Tibial nerve (tissue), 4 donors: ENCODE measurements around the gene ODAD3. TPM values are rescaled to one million over a fixed set of nuclear protein-coding genes. Genes with fewer than 3 reads are reported as not detected.
A peak's percentile ranks its signal among the peaks of the same experiment; 100 is the strongest.

ENCODE experiments used
- DNase-seq, 2 donors: peaks; one replicate each; pipeline ENCODE4 v3.0.0-alpha.2; 2019; ENCODE audit warnings: low spot score in 2 of 2
- H3K27ac ChIP-seq, 4 donors: fragments of 200-600 bp; sonication (generic) in 3 of 4; one replicate each; pipeline ENCODE4 v1.5.1; 2017 to 2019; ENCODE audit warnings: mild to moderate bottlenecking in 1 of 4
- H3K27me3 ChIP-seq, 2 donors: fragments of 200-600 bp; sonication (generic) in 1 of 2; one replicate each; pipeline versions ENCODE4 v1.5.1 to v1.6.0; 2017 to 2019
- H3K36me3 ChIP-seq, 3 donors: fragments of 200-600 bp; sonication (generic); one replicate each; pipeline ENCODE4 v1.5.1; 2018 to 2019
- H3K4me1 ChIP-seq, 4 donors: fragments of 200-600 bp; sonication (generic) in 3 of 4; one replicate each; pipeline ENCODE4 v1.5.1; 2017 to 2019
- H3K4me3 ChIP-seq, 4 donors: fragments of 200-600 bp; sonication (generic) in 3 of 4; one replicate each; pipeline ENCODE4 v1.5.1; 2017 to 2019; ENCODE audit warnings: mild to moderate bottlenecking in 1 of 4, moderate library complexity in 1 of 4
- H3K9me3 ChIP-seq, 4 donors: fragments of 200-600 bp; sonication (generic) in 3 of 4; one replicate each; pipeline ENCODE4 v1.5.1; 2017 to 2019
- EP300 ChIP-seq, 2 donors: sonication (generic); formaldehyde crosslinking; IDR thresholded peaks; one replicate each; pipeline ENCODE4 v1.6.1; 2017; ENCODE audit warnings: antibody characterized with exemption in 2 of 2, mild to moderate bottlenecking in 1 of 2
- POLR2A ChIP-seq, 2 donors: fragments of 450-650 bp; IDR thresholded peaks; one replicate each; pipeline ENCODE4 v1.6.1; 2017; ENCODE audit warnings: antibody characterized with exemption in 2 of 2, mild to moderate bottlenecking in 2 of 2, moderate library complexity in 2 of 2
- WGBS, 2 donors: methylation state at CpG; one replicate each; pipeline ENCODE4 v1.1.5; 2018; 5-methylcytosine and 5-hydroxymethylcytosine counted together
- small RNA-seq: library from RNA; depleted of rRNA; stranded (forward); fragments of <200 nt; gene quantifications from one replicate; pipeline ENCODE3, GENCODE V24; 2016
- total RNA-seq, 4 donors: library from RNA; depleted of rRNA; stranded (reverse); fragments of >200 nt; gene quantifications; one replicate each; pipeline ENCODE4 v1.1.0, GENCODE V29; 2016
- TF ChIP-seq, protein P1 (sequence below), 5 experiments: fragments of 200-600 bp in 3 of 5; fragments of 450-650 bp in 2 of 5; sonication (generic) in 3 of 5; IDR thresholded peaks; one replicate each; pipeline ENCODE4 v1.5.1; 2016 to 2019; ENCODE audit warnings: antibody characterized with exemption in 5 of 5, mild to moderate bottlenecking in 3 of 5, moderate library complexity in 2 of 5

The ODAD3 gene
- total RNA-seq, 4 donors from 2014 or later: 0.42 to 1.3 TPM; not detected in 2

DNA sequence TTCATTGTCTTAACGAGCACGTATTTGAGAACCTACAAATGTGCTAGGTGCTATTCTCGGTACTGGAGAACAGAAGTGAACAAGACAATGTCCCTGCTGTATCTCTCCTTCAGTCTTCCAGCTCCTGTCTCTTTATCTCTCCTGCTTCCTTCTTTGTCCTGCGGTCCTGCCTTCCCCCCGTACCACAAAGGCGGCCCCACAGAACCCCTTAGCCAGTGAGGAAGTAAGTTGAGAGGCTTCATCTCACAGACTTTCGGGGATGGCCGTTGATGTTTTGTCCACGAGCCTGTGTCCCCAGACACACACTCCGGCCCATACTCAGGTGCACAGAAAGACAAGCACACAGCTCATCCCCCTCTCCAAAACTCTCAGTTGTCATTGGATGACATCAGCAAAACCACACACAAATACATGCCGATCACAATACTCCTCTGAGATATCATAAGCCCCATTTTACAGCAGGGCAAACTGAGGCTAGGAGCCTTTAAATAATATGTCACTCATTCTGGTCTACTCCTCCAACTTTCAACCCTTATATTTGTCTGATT lies 61.0 kb downstream of the ODAD3 start:
- peak overlapping the region in 3 of 4 donors; percentile 54 to 75 (median 62) for H3K4me3 ChIP-seq
- no peaks in the 10 kb centered on the region for H3K27me3 ChIP-seq
- 49 to 56% methylated on average over 11 of the region's 11 CpGs for WGBS, 2 donors
- TF ChIP-seq, protein P1, sequence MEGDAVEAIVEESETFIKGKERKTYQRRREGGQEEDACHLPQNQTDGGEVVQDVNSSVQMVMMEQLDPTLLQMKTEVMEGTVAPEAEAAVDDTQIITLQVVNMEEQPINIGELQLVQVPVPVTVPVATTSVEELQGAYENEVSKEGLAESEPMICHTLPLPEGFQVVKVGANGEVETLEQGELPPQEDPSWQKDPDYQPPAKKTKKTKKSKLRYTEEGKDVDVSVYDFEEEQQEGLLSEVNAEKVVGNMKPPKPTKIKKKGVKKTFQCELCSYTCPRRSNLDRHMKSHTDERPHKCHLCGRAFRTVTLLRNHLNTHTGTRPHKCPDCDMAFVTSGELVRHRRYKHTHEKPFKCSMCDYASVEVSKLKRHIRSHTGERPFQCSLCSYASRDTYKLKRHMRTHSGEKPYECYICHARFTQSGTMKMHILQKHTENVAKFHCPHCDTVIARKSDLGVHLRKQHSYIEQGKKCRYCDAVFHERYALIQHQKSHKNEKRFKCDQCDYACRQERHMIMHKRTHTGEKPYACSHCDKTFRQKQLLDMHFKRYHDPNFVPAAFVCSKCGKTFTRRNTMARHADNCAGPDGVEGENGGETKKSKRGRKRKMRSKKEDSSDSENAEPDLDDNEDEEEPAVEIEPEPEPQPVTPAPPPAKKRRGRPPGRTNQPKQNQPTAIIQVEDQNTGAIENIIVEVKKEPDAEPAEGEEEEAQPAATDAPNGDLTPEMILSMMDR (IDR thresholded peaks at IDR 0.05): no peak
- TF ChIP-seq EP300 (IDR thresholded peaks at IDR 0.05) (no peak), POLR2A (IDR thresholded peaks at IDR 0.05) (no peak)
- H3K36me3 ChIP-seq: peaks cover 0 to 16% (median 0%) of the 10 kb centered on the region in 3 donors
- peak overlapping the region; percentile 85 to 96 (median 92) for H3K27ac ChIP-seq
- DNase-seq: no peak
- H3K9me3 ChIP-seq: no peaks in the 10 kb centered on the region
- peaks cover 0 to 40% (median 15%) of the 10 kb centered on the region in 4 donors for H3K4me1 ChIP-seq

DNA sequence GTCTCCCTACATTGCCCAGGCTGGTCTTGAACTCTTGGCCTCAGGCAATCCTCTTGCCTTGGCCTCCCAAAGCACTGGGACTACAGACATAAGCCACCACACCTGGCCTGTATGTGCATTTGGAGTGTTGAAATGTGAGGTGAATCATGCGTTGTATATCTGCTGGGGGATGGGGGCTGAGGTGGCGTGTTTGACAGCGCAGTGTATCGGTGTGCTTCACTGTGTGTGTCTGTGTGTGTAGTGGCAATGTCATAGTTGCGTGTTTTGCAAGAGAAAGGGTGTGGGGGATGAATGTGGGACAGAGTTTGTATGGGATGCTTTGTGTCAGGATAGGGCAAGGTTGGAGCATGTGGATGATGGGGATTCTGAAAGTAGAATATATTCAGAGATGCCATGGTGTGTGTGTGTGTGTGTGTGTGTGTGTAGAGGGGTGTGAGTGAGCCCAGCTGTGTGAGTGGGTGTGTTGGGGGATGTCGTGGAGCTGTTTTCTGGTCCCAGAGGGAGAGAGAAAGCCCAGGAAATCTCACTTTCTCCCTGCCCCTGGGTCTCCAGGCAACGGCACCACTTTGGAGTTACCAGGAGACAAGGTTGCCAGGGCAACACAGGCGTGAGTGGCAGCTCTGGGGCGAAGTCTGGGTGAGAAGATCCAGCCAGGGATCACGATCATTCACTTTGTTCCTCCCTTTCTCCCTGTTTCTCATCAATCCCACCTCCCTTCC lies 61.6 kb downstream of the ODAD3 start:
- peaks cover 0 to 20% (median 0%) of the 10 kb centered on the region in 3 donors for H3K36me3 ChIP-seq
- no peak overlapping the region for H3K27ac ChIP-seq
- TF ChIP-seq, protein P1 (IDR thresholded peaks at IDR 0.05): no peak
- TF ChIP-seq POLR2A (IDR thresholded peaks at IDR 0.05) (no peak), EP300 (IDR thresholded peaks at IDR 0.05) (no peak)
- peaks cover 0 to 35% (median 15%) of the 10 kb centered on the region in 4 donors for H3K4me1 ChIP-seq
- no peak overlapping the region for H3K4me3 ChIP-seq
- DNase-seq: no peak
- H3K27me3 ChIP-seq: no peaks in the 10 kb centered on the region
- 46 to 48% methylated on average over 10 of the region's 10 CpGs for WGBS, 2 donors
- H3K9me3 ChIP-seq: no peaks in the 10 kb centered on the region

DNA sequence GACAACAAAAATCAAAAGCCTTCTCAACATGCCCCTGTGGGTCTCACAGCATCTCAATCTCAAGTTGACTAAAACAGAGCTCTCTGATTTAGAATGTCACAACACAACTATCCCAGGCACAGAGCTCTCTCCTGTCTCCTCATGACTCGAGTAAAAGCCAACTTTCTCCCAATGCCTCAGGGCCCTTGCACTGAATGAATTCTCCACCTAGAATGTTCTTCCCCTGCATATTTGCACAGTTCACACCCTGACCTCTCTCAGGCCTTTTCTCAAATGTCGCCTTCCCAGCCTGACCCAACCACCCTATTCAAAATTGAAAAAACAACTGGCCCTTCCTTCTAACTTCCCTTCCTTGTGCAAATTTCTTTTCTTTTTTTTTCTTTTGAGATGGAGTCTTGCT lies 64.2 kb downstream of the ODAD3 start:
- Histone ChIP-seq H3K4me1 (peaks cover 0 to 18% (median 8%) of the 10 kb centered on the region in 4 donors), H3K9me3 (no peaks in the 10 kb centered on the region), H3K4me3 (no peak overlapping the region), H3K27ac (no peak overlapping the region), H3K27me3 (no peaks in the 10 kb centered on the region), H3K36me3 (peaks cover 0 to 32% (median 0%) of the 10 kb centered on the region in 3 donors)
- TF ChIP-seq POLR2A (IDR thresholded peaks at IDR 0.05): no peak
- no peak for TF ChIP-seq EP300 (IDR thresholded peaks at IDR 0.05)
- TF ChIP-seq, protein P1 (IDR thresholded peaks at IDR 0.05): no peak
- no peak for DNase-seq
- 55 to 75% methylated on average over 2 of the region's 2 CpGs for WGBS, 2 donors

Small RNA genes lying within 50 kb of the gene (small RNA-seq; reads per million reads assigned to genes)
- gene RF00019: not detected

Other genes starting within 250 kb of the ODAD3 start
- gene KANK2, start 237.6 kb downstream of the ODAD3 start, total RNA-seq: 100 to 1,000 TPM; 355 to 752 (median 582) TPM
- 10 to 100 TPM in 2 of 4 donors, 1 to 10 TPM in 1, not detected in 1; 2.0 to 13.2 (median 10.8) TPM for gene ANGPTL8, start 195.5 kb downstream of the ODAD3 start, total RNA-seq
- gene DOCK6, start 172.6 kb downstream of the ODAD3 start, total RNA-seq: 10 to 100 TPM; 37.5 to 92.7 (median 49.2) TPM
- not detected for gene TSPAN16, start 139.0 kb downstream of the ODAD3 start, total RNA-seq
- 10 to 100 TPM; 12.9 to 20.8 (median 17.9) TPM for gene RAB3D, start 95.5 kb downstream of the ODAD3 start, total RNA-seq
- gene TMEM205, start 88.9 kb downstream of the ODAD3 start, total RNA-seq: 100 to 1,000 TPM; 145 to 238 (median 189) TPM
- gene CCDC159, start 88.6 kb downstream of the ODAD3 start, total RNA-seq: 10 to 100 TPM; 23.2 to 33.7 (median 30.8) TPM
- gene PLPPR2, start 79.7 kb downstream of the ODAD3 start, total RNA-seq: 10 to 100 TPM; 20.1 to 82.2 (median 33.8) TPM
- gene SWSAP1, start 60.5 kb downstream of the ODAD3 start, total RNA-seq: 1 to 10 TPM; 2.3 to 5.7 (median 2.8) TPM
- 10 to 100 TPM in 1 of 4 donors, 1 to 10 TPM in 3; 3.5 to 10.0 (median 7.5) TPM for gene EPOR, start 50.8 kb downstream of the ODAD3 start, total RNA-seq
- gene RGL3, start 15.8 kb downstream of the ODAD3 start, total RNA-seq: 10 to 100 TPM in 2 of 4 donors, 1 to 10 TPM in 2; 5.7 to 17.9 (median 11.0) TPM
- gene PRKCSH, start 514 bp upstream of the ODAD3 start, total RNA-seq: 100 to 1,000 TPM in 1 of 4 donors, 10 to 100 TPM in 3; 94.0 to 101 (median 97.4) TPM
- gene ELAVL3, start 45.9 kb upstream of the ODAD3 start, total RNA-seq: not detected
- 10 to 100 TPM in 2 of 4 donors, 1 to 10 TPM in 2; 7.2 to 22.9 (median 11.7) TPM for gene ZNF653, start 70.7 kb upstream of the ODAD3 start, total RNA-seq
- 10 to 100 TPM; 45.2 to 81.6 (median 58.4) TPM for gene ECSIT, start 94.0 kb upstream of the ODAD3 start, total RNA-seq
- 10 to 100 TPM; 21.3 to 43.3 (median 27.3) TPM for gene CNN1, start 103.7 kb upstream of the ODAD3 start, total RNA-seq
- 10 to 100 TPM; 26.8 to 34.1 (median 28.9) TPM for gene ELOF1, start 124.1 kb upstream of the ODAD3 start, total RNA-seq
- 10 to 100 TPM in 3 of 4 donors, 1 to 10 TPM in 1; 4.8 to 12.6 (median 10.7) TPM for gene ACP5, start 142.5 kb upstream of the ODAD3 start, total RNA-seq
- gene ZNF627, start 162.4 kb upstream of the ODAD3 start, total RNA-seq: 10 to 100 TPM in 3 of 4 donors, 1 to 10 TPM in 1; 9.0 to 30.8 (median 12.2) TPM